Heart left ventricle (tissue), 13 donors: Measurements from ENCODE around the gene LMNTD2.

Experiments used
- POLR2A ChIP-seq, 2 donors: fragments of 450-650 bp; IDR thresholded peaks; one replicate each; pipeline ENCODE4 v1.6.1; 2017; ENCODE audit warnings: antibody characterized with exemption in 2 of 2, mild to moderate bottlenecking in 2 of 2, moderate library complexity in 2 of 2
- TF ChIP-seq, protein P1 (sequence below), 12 donors: fragments of 200-600 bp; sonication (generic) in 4 of 12; IDR thresholded peaks; one replicate each; pipeline versions ENCODE4 v1.5.0 to v1.8.0; 2018 to 2022; ENCODE audit warnings: antibody characterized with exemption in 12 of 12, mild to moderate bottlenecking in 5 of 12
- donor health status: ischemic (EF 13 %, LVEDD 7.1; RV severe dilation, severe dysfunction).
- donor health status: DM: no; HTN: yes; CAD: no.
- donor health status: DM: no; HTN: no; CAD: no.
- donor health status: ischemic (EF 25% LVEDD 6.9; RV normal size, moderate dysfunction).
- donor health status: ischemic (EF 25% LVEDD 5.7; RV mildly dilated, moderate dysfunction).
- donor health status: ischemic (EF 35%, LVEDD 5.7; RV mildly dilated, moderate dysfunction).
- donor health status: nonischemic (EF 11% LVEDD 7.7; RV severe dilation, severe dysfunction).
- donor health status: DM: yes; HTN: yes; CAD: no.
- donor health status: PGD.
- donor health status: ischemic (EF 29% LVEDD 5.4; RV normal size, mild dysfunction).
- donor health status: nonischemic (EF 23%, LVEDD 6.1; RV moderate dilation, normal function).

DNA sequence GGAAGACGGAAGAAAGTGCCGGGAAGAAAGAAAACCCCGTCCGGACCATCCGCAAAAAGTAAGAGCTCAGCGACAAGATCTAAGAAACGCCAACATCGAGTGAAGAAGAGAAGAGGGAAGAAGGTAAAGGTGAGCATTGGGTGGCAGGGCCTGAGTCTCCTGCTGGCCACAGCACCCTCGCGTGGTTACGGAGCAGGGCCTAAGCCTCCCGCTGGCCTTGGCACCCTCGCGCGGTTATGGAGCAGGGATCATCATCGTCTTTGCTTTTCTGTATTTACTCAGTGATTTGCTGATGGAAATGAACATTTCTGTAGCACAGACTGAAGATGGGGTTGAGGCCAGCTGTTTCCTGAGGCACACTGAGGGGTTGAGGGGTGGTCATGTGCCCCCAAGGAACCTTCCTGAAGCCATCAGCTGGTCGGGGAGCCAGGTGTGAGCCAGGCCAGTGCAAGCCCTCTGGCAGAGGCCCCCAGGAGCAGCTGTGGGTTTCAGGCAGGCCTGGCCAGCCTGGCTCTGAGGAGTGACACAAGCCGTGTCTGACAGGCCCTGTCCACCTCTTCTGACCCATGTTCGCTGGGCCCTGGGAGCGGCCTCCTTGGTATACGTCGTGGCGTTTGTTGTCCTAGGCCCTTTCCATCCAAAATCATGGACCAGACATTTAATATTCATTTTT, 41.2 kb upstream of the LMNTD2 start:
- TF ChIP-seq POLR2A (IDR thresholded peaks at IDR 0.05) = no peak
- TF ChIP-seq, protein P1, sequence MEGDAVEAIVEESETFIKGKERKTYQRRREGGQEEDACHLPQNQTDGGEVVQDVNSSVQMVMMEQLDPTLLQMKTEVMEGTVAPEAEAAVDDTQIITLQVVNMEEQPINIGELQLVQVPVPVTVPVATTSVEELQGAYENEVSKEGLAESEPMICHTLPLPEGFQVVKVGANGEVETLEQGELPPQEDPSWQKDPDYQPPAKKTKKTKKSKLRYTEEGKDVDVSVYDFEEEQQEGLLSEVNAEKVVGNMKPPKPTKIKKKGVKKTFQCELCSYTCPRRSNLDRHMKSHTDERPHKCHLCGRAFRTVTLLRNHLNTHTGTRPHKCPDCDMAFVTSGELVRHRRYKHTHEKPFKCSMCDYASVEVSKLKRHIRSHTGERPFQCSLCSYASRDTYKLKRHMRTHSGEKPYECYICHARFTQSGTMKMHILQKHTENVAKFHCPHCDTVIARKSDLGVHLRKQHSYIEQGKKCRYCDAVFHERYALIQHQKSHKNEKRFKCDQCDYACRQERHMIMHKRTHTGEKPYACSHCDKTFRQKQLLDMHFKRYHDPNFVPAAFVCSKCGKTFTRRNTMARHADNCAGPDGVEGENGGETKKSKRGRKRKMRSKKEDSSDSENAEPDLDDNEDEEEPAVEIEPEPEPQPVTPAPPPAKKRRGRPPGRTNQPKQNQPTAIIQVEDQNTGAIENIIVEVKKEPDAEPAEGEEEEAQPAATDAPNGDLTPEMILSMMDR (IDR thresholded peaks at IDR 0.05) = no peak
